Kasumi-1 (cell line): Measurements from ENCODE around the gene IGFBP6.
"Not testable (repeated sequence)": the region's sequence is repeated elsewhere in the genome, so short reads cannot be mapped to it uniquely, and the experiment has no call there.

Source experiments
- DNase-seq, 2 experiments: peaks; one replicate each; lab custom pipeline; 2025; lab: John Stamatoyannopoulos, UW

Gene IGFBP6

GRCh38 chr12:53096759-53097158 is 708 bp upstream of the IGFBP6 start:
- DNase-seq = no peak

DNA sequence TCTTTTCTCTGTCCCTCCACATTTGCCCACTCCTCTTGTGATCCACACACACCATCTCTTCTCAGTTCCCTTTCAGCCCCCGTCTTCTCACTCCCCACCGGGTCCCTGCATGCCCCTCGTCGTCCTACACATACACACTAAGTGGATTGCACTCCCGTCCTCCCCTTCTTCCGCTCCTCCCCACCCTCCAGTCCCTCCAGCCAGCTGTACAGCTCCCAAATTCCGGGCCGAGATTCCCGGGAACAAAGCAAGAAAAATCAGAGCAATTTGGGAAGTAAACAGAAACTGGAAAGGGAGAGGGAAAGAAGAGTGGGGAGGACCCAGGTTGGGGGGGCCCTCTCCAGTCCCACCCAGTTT is 282 bp upstream of the IGFBP6 start:
- DNase-seq = no peak

- no peak for DNase-seq
Observed at GRCh38 chr12:53098354-53098981, 1.0 kb downstream of the IGFBP6 start.

- DNase-seq = peak; percentile 61 to 80
Observed at GRCh38 chr12:53099071-53099882, 1.8 kb downstream of the IGFBP6 start.

DNA sequence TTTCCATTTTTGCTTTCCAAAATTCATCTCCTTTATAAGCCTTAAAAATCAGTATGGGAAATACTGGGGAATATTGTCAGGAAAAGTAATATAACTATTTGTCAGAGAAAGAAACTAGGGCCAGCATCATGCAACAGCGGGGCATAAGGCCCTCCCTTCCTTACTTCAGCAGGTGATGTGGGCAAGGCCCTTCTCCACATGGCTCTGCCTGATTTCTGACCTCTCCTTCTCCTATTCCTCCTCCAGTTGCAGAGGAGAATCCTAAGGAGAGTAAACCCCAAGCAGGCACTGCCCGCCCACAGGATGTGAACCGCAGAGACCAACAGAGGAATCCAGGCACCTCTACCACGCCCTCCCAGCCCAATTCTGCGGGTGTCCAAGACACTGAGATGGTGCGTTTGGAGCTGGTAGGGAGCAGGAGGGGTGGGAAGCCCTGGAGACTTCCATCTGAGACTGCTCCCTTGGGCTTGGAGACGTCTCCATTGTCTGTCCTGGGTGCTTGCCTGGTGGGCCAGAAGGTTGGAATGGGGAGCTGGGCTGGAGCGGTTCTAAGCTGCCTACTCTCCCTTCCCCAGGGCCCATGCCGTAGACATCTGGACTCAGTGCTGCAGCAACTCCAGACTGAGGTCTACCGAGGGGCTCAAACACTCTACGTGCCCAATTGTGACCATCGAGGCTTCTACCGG is 3.1 kb downstream of the IGFBP6 start:
- no peak for DNase-seq

DNA sequence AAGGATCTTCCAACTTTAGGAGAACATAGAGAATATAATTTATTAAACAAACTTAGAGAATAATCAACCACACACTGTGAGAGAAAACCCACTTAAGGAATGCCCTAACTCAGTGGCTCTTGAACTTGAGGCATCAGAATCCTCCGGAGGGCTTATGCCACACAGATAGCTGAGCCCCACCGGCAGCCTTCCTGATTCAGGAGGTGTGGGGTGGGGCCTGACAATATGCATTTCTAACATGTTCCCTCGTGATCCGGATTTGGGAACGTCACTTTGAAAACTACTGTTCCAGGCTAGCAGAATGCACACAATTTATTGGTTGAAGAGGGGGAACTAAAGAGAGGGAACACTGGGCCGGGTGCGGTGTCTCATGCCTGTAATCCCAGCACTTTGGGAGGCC is 3.8 kb downstream of the IGFBP6 start:
- DNase-seq = no peak

GRCh38 chr12:53101931-53102781 is 4.7 kb downstream of the IGFBP6 start:
- DNase-seq = peak in 1 of 2 experiments; percentile 14

- DNase-seq = no peak
Observed at GRCh38 chr12:53102883-53103807, 5.7 kb downstream of the IGFBP6 start, which contains the start of gene SOAT2. Gene SOAT2 (plus strand): TSS chr12:53103486. CDS start chr12:53103578, 92 bp downstream.

- peak; percentile 83 to 88 for DNase-seq
Observed at GRCh38 chr12:53103860-53104305, 6.4 kb downstream of the IGFBP6 start.

DNA sequence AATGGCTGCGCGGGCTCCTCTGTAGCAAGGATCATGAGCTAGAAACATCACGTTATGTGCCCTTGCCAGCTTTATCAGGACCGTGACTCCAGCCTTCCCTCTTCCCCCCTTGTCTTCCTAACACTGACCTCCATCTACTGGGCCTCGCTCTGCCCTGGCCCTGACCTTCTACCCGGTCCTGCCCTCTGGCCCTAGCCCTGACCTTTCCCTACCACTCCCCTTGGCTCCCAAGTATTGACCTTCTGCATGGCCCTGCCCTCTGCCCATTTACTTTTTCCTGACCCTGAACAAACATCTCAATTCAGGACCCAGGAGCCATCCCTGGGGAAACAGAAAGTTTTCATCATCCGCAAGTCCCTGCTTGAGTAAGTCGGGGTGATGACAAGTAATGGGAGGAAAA is 7.8 kb downstream of the IGFBP6 start:
- DNase-seq = no peak

DNA sequence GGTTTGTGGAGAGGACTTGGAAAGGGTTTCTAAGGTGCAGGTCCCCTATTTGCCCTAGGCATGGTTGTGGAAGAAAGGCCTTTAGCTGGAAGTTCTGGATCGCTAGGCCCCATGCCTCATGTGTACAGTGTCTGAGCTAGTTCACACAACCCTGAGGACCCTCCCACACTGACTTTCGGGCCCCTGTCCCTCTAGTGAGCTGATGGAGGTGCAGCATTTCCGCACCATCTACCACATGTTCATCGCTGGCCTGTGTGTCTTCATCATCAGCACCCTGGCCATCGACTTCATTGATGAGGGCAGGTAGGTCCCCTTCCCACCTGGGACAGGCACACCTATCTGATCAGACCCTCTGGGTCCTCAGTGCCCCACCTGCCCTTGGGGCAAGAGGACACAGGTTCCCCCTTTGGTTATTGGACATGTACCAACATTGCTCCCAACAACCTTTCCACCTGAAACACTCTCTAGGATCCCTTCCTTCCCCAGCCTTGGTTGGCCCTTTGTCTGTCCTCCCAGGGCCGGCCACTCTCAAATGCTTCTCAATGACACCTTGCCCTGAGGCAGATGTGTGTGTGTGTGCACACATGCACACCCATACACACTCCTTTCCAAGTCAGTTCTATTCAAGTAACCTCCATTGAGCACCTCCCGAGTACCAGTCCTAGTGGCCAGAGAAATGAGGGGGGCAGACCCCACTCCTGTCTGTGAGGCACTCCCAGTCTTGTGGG is 8.4 kb downstream of the IGFBP6 start:
- DNase-seq = no peak

DNA sequence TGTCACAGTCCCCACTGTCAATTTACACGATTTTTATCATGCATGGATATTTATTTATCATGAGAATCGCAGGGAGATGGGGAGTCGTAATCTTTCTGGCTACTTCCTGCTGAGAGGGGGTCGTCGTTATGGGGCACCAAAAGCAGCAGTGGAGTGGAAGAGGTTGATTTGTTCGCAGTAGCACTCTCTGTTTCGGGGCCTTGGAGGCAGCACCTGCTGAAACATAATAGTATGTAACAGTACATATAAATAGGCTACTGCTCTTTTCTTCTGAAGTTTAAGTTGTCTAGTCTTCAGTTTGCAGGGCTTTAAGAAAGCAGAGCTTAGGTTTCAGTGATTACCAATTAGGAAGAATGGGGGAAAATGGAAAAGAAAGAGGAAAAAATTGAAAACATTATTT is 9.7 kb downstream of the IGFBP6 start:
- DNase-seq = no peak

GRCh38 chr12:53112431-53112830 is 15.0 kb downstream of the IGFBP6 start:
- DNase-seq = not testable (repeated sequence)

GRCh38 chr12:53113136-53113705 is 15.8 kb downstream of the IGFBP6 start:
- DNase-seq = no peak

GRCh38 chr12:53113951-53114350 is 16.5 kb downstream of the IGFBP6 start:
- no peak for DNase-seq

DNA sequence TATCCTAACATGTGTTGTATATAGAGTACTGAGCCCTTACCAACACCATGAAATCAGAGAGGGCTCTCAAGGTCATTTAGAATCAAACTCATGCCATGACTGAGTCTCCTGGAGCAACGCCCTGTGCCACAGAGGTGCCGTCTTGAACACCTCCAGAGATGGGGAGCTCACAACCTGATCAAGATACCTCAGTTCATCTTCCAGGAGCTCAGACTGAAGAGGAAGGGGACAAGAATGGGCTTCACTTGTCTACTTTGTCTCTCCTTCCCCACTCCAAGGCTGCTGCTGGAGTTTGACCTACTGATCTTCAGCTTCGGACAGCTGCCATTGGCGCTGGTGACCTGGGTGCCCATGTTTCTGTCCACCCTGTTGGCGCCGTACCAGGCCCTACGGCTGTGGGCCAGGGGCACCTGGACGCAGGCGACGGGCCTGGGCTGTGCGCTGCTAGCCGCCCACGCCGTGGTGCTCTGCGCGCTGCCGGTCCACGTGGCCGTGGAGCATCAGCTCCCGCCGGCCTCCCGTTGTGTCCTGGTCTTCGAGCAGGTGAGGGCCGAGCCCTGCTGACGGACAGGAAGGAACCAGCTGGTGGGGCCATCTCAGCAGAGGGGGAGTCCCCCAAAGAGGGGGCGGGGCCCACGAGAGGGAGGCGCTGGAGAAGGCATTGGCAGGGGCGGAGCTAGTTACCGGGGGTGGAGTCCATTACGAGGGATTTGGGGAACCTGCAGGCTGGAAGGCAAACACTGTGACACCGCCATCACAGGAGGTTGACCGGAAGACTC is 17.8 kb downstream of the IGFBP6 start:
- no peak for DNase-seq

GRCh38 chr12:53115891-53116648 is 18.6 kb downstream of the IGFBP6 start:
- DNase-seq = no peak

GRCh38 chr12:53118751-53119300 is 21.4 kb downstream of the IGFBP6 start:
- no peak for DNase-seq
